Type B pancreatic cell (in vitro differentiated cells): ENCODE measurements around the gene BCL2L1. TPM values are rescaled to one million over a fixed set of nuclear protein-coding genes. Genes with fewer than 3 reads are reported as not detected.

Experiments
- DNase-seq: peaks from one replicate; pipeline ENCODE4 v3.0.0; 2021; ENCODE audit warnings: mixed read lengths; ENCODE audit not compliant: unreplicated experiment; ENCODE audit errors: extremely low spot score
- H3K27ac Mint-ChIP-seq: 2 replicates; pipeline ENCODE4 v1.8.0; 2021; ENCODE audit warnings: mild to moderate bottlenecking, mixed read lengths
- H3K27me3 Mint-ChIP-seq: 2 replicates; pipeline ENCODE4 v1.8.0; 2021; ENCODE audit warnings: mixed read lengths
- H3K36me3 Mint-ChIP-seq: 2 replicates; pipeline ENCODE4 v1.8.0; 2021; ENCODE audit warnings: mixed read lengths
- H3K4me1 Mint-ChIP-seq: one replicate; pipeline ENCODE4 v1.8.0; 2021; ENCODE audit warnings: mixed read lengths; ENCODE audit not compliant: unreplicated experiment
- H3K4me3 Mint-ChIP-seq: 2 replicates; pipeline ENCODE4 v1.8.0; 2021; ENCODE audit warnings: mild to moderate bottlenecking, mixed read lengths
- H3K9me3 Mint-ChIP-seq: 2 replicates; pipeline ENCODE4 v1.8.0; 2021; ENCODE audit warnings: mixed read lengths
- total RNA-seq: library from RNA; stranded (reverse); gene quantifications from 2 replicates; pipeline ENCODE4 v1.2.1, GENCODE V29; 2021; ENCODE audit warnings: low replicate concordance
- TF ChIP-seq, protein P1 (sequence below): fragments of 200-600 bp; sonication (generic); conservative IDR thresholded peaks from 2 replicates; pipeline ENCODE4 v1.5.0; 2021; ENCODE audit warnings: antibody characterized with exemption, mild to moderate bottlenecking

The BCL2L1 gene
- total RNA-seq, 1 donor from 2014 or later, result 142 TPM

- Mint-ChIP-seq H3K4me3 (peak overlapping the region; percentile 33), H3K9me3 (peaks cover 4% of the 10 kb centered on the region), H3K27me3 (no peaks in the 10 kb centered on the region), H3K4me1 (peaks cover 62% of the 10 kb centered on the region), H3K27ac (peak overlapping the region; percentile 95), H3K36me3 (peaks cover 54% of the 10 kb centered on the region)
- DNase-seq, result no peak
- TF ChIP-seq, protein P1, sequence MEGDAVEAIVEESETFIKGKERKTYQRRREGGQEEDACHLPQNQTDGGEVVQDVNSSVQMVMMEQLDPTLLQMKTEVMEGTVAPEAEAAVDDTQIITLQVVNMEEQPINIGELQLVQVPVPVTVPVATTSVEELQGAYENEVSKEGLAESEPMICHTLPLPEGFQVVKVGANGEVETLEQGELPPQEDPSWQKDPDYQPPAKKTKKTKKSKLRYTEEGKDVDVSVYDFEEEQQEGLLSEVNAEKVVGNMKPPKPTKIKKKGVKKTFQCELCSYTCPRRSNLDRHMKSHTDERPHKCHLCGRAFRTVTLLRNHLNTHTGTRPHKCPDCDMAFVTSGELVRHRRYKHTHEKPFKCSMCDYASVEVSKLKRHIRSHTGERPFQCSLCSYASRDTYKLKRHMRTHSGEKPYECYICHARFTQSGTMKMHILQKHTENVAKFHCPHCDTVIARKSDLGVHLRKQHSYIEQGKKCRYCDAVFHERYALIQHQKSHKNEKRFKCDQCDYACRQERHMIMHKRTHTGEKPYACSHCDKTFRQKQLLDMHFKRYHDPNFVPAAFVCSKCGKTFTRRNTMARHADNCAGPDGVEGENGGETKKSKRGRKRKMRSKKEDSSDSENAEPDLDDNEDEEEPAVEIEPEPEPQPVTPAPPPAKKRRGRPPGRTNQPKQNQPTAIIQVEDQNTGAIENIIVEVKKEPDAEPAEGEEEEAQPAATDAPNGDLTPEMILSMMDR, result no peak
These were observed 13.7 kb downstream of the BCL2L1 start for GRCh38 chr20:31708736-31709534.

- Mint-ChIP-seq H3K36me3 (peaks cover 48% of the 10 kb centered on the region), H3K4me1 (peaks cover 54% of the 10 kb centered on the region), H3K4me3 (no peak overlapping the region), H3K27me3 (no peaks in the 10 kb centered on the region), H3K27ac (peak overlapping the region; percentile 95), H3K9me3 (peaks cover 4% of the 10 kb centered on the region)
- no peak for DNase-seq
- TF ChIP-seq, protein P1, result no peak
These were observed 14.5 kb downstream of the BCL2L1 start for GRCh38 chr20:31707994-31708735.

DNA sequence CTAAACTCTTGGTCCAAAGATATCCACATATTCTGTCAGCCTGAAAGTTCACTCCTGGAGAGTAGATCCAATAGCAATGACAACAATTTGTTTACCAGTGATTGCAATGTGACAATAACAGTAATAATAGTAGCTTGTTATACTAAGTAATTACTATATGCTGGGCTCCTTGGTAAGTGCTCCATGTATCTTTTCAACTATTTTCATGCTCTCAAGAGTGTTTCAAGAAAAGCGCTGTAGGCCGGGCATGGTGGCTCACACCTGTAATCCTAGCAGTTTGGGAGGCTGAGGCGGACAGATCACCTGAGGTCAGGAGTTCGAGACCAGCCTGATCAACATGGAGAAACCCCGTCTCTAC, 15.4 kb downstream of the BCL2L1 start:
- Mint-ChIP-seq H3K4me3 (no peak overlapping the region), H3K27ac (peak overlapping the region; percentile 95), H3K36me3 (peaks cover 42% of the 10 kb centered on the region), H3K4me1 (peaks cover 45% of the 10 kb centered on the region), H3K27me3 (no peaks in the 10 kb centered on the region), H3K9me3 (no peaks in the 10 kb centered on the region)
- TF ChIP-seq, protein P1, result no peak
- DNase-seq, result no peak

GRCh38 chr20:31706607-31707257, 15.9 kb downstream of the BCL2L1 start:
- peak overlapping the region; percentile 95 for H3K27ac Mint-ChIP-seq
- peaks cover 40% of the 10 kb centered on the region for H3K4me1 Mint-ChIP-seq
- peak overlapping the region; percentile 42 for H3K4me3 Mint-ChIP-seq
- no peaks in the 10 kb centered on the region for H3K9me3 Mint-ChIP-seq
- no peak for DNase-seq
- H3K36me3 Mint-ChIP-seq, result peaks cover 46% of the 10 kb centered on the region
- H3K27me3 Mint-ChIP-seq, result no peaks in the 10 kb centered on the region
- TF ChIP-seq, protein P1, result no peak

DNA sequence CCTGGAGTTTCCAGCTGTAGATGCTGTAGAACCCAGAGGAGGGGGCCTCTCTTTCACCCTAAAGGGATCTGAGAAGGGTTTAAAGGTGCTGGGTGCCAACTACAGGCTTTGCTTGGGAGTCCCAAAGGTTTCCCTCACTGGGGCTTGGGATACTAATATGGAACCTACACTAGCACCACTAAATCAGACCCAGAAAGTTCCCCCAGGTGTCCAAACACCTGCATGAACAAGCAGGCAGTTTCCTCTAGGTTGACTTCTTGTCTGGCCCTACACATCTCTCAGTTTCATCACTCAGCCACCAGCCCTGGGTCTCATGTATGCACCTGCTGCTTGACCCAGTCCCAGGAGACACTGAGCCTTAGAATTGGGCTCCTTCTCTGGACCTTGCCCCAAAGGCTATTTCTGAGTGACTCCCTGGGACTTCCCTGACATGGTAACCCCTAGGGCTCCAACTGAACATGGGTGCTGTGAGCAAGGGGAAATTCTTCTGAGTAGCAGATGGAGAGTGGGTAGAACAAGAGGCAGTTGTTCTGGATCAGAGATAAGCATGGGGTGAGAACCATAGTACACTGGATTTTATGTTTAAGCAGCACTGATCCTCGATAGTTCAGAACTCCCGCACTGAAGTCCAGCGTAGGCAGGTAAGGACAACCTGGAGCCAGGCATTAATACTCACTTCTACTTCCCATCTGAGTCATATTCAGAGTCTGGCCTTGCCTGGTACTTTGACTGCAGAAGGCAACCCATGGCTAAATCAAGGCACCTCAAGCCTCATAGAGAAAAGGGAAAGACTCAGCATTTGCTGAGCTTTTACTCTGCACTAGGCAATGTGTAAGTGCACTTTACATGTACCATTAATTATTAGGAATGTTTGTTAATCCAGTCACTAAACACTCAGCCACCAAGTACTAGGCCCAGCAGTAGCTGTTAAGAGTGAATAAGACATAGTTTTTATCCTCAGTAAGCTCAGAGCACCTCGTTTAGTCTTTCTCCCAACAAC, 16.8 kb downstream of the BCL2L1 start:
- H3K36me3 Mint-ChIP-seq, result peaks cover 48% of the 10 kb centered on the region
- H3K4me3 Mint-ChIP-seq, result no peak overlapping the region
- H3K27ac Mint-ChIP-seq, result peak overlapping the region; percentile 95
- TF ChIP-seq, protein P1, result no peak
- peaks cover 32% of the 10 kb centered on the region for H3K4me1 Mint-ChIP-seq
- DNase-seq, result no peak
- H3K27me3 Mint-ChIP-seq, result no peaks in the 10 kb centered on the region
- H3K9me3 Mint-ChIP-seq, result no peaks in the 10 kb centered on the region
